Fibroblast of peridontal ligament (primary cell): ENCODE data around the gene SQSTM1.
"Not testable (repeated sequence)": the region's sequence is repeated elsewhere in the genome, so short reads cannot be mapped to it uniquely, and the experiment has no call there.

ENCODE experiments used
- DNase-seq: peaks from one replicate; pipeline ENCODE4 v3.0.0-alpha.2; 2010; ENCODE audit errors: extremely low read depth

Gene SQSTM1

DNA sequence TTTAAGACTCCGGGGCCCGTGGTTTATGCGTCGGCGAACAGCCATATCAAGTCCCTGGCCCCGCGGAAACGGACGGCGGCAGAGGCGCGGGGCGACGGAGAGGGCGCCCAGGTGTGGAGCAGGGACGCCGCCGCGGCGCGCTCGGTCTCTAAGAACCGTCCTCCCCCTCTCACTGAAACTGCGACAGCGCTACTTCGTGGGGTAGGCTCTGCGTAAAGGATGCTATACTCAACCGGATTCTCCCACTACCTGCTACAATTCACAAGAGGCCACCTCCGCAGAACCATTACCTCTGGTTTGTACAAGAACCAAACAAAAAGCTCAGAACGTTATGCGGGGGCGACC is 37.5 kb downstream of the SQSTM1 start:
- no peak for DNase-seq

DNA sequence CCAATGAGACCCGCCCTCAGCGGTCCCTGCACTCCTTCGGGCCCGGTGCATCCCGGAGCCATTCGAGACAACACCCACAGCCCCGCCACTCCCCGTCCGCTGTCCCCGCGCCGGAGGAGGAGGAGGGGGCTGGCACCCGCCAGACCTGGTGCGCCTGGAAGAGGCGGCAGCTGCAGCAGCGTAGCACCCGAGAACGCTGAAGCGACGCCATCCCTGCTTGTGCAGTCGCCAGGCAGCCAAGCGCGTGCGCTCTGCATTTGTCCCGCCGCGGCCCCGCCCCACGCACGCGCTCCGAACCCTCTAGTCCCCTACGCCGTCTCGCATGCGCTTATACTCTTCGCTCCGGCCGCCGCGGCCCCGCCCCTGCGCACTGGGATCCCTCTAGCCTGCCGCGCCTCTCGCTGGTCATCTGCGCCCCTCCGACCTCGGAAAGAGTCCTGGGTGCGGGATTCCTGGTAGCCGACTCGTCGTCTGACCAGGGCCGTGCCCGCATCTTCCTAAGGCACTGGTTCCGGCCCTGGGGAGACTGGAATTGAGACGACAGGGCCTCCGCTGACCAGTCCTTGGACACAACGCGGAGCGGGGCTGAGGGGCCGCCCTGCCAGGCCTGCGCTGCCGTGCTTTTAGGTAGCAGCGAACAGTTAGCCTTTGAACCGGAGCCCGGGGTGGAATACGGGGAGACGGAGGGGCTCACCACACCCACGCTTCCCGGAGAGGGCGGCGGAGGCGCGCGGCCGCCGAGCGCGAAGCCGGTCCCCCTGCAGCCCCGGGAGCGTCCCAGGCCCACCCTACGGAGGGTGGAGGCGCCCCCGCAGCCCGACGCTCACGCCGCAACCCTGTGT is 38.1 kb downstream of the SQSTM1 start, which contains the start of gene MRNIP:
TSS of gene MRNIP (minus strand) at position 232 of the 842 bp plus-strand sequence. CDS start at position 211, 21 bp downstream.
- peak; percentile 89 for DNase-seq

DNA sequence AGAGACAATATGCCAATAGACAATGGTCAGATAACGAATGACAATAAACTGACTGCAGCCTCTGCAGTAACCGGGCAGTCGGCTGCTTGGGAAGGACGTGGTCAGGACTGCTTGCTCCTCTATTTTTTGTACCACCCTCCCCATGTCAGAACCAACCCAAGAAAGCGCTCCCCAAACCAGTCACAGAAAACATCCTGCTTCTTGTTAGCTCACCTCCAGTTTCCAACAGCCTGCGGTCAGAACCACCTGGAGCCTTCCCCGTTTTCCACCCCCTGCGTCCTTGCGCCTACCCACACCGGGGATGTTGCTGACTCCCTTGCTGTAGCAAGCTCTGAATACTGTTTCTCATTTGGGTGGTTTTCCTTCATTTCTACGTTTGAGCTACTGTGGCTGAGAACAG is 39.6 kb downstream of the SQSTM1 start:
- DNase-seq, result no peak

DNA sequence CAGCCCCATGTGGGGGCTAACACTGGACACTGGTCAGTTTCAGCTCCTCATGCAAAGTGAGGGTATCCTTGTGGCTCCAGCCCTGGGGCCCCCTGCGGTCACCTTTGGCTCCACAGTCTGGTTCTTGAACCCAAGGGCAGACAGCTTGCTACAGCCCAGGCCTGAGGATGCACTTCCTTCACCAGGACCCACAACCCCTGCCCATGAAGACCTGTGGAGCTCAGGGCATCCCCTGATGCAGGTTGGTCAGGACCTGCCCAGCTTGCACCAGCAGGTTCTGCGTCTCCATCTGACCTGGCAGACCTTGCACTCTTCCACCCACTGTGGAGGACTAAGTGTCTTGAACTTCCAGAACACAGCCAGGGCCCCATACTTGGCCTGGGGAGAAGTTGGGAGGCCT is 41.6 kb downstream of the SQSTM1 start:
- DNase-seq, result no peak

DNA sequence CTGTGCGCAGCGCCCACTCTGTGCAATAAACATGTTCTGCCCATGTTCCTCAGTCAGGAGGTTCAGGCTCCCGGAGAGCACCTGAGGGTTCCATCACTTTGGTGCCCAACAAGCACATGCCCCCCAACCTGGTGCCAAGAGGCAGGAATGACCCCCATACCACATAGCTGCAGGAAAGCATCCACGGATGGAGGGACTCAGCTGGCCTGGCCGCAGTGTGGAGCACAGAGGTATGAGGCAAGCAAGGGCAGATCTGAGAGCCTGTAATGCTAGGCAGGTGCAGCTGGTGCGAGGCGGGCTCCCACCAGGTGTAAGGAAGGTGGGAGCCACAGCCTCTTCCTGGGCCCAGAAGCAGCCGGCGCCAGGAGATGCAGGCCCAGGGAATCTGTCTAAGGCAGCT is 42.2 kb downstream of the SQSTM1 start:
- DNase-seq, result no peak

DNA sequence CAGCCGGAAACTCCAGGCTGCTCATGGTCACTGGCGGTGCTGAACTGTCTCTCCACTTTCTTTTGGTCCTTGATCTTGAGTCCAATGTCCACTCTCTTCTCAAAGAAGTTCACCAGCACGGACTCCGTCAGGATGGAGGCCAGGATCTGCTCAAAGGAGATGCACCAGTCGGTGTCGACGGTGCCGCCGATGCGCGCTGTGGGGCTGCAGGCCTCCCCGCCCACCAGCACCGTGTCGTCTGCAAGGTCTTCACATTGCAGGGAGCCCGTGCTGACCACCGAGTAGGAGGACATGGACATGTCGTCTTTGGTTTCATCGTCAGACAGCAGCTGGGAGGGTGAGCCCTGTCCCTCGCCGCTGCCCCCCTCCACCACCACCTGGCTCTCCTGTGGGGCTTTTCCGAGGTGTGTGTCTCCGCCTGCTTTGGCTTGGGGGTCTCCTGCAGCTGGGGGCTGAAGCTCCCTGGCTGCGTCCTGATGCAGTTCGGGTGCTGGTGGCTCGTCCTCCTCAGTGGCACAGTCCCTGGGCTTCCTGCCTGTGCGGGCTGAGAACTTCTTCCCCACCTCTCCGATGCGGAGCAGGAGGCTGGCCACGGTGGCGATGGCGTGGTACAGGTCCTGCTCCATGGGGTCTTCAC is 42.9 kb downstream of the SQSTM1 start:
- DNase-seq, result no peak

DNA sequence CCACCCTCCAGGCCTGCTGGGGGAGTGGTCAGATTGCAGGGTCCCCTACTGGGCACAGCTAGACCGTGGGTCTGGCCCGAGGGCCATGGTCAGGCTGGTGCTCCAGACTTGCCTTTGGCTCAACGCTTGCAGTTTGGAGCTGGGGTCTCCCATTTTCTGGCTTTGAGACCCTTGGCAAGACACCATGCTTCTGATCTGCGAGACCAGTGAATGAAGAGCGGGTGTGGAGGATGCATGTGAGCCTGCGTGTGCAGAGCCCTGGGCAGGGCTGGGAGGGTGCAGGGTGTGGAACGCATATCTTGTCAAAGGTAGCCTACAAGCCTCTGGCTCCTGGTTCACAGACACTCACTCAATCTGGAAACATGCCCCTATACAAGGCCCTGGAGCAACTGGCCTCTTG is 44.0 kb downstream of the SQSTM1 start:
- no peak for DNase-seq

DNA sequence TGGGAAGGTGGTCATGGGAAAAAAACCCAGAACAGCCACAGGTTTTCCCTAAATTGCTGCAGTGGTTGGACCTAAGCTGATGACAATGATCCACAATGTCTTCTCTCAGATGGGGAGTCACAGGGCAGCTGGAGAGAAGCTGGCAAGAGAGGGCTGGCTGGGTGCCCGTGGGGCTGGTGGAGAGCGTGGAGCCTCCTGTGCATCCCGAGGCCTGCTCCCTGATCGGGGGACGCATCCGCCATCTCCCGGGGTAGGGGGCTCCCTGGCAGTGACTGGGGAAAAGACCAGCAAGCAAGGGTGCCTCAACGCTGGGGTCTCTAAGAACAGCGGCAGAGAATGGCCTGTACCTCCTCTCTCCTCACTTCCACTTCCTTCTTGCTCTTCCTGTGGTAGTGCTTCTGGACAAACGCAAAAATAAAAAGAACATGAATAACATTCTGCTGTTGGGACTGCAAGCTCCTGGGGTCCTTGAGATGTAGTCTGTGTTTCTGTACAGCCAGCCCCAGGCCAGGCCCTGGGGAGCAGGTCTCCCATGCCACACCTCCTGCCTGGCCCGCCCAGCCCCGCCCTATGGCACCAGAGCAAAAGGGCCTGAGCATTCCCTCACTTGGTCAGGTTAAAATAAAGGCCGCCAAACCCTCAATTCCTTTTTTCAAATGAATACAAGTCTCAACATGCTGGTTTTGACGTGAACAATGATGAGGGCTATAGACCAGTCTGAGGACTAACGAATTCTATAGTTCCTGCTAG is 45.0 kb downstream of the SQSTM1 start:
- DNase-seq, result no peak

DNA sequence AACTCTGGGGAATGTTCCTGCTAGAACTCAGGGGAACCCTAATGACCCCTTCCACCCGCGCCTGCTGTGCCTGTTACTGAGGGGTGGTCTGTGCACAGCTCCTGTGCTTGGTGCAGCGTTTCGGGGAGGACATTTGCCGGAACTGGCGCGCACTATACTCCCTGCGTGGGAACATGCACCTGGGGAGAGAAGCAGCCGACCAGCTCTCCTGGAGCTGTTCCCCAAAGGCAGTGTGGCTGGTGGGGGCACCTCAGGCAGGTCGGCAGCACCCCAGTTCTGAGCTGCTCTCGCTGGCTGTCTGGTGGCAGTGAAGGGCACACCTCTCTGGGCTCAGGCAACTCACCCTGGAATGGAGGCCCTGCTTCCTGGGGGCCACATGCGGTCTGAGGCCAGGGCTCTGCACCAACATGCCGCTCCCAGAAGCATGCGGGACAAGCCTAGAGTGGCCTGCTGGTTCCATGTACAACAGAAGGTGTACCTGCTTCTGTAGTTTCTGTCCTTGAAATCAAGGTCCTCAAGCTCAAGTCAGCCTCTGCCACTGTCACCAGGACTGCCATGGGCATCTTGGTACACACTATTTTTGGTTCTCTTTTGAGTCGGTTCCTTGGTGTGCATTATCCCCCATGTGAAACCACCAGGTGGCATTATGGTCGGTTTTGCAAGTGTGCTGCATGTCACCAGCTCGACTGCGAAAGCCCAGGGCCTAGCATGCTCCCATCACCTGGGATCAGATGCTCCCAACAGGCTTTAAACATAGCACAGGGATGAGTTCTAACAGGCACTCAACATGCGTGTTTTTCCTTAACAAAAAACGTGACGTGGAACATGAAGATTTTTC is 45.8 kb downstream of the SQSTM1 start:
- no peak for DNase-seq

DNA sequence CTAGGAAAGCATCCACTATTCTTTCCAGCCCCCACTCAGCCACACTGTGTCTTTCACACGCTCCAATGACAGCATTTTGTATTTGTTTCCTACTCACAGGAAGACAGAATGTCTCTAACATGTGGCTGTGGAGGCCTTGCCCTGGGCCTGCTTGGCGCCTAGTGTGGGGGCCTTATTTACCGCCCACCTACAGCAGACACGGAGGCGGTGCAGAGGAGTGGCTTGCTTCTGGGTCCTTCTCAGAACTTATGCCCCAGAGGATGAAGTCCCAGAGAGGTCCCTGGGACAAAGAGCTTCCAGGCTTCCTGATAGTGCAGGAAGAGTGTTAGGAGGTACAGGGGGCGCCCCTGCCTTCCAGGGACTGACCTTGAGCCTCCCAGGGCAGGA is 46.4 kb downstream of the SQSTM1 start:
- DNase-seq, result no peak

DNA sequence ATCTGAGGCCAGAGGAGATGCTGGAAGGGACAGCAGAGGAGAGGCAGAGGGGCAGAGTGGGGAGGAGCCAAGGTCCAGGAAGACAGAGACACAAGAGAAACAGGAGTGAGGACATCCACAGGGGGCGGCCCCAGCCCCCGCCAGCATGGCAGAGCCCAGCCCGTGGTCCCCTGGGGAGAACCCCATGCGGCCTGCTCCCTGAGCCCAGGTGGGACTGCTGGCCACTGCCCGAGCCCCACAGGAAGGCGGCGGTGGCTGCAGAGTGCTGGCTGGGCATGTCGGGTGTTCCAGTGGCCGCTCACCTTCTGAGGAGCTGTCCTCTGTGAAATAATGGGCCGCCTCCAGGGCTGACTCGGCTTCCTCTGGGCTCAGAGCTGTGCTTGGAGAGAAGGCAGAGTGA is 46.8 kb downstream of the SQSTM1 start:
- DNase-seq, result no peak

DNA sequence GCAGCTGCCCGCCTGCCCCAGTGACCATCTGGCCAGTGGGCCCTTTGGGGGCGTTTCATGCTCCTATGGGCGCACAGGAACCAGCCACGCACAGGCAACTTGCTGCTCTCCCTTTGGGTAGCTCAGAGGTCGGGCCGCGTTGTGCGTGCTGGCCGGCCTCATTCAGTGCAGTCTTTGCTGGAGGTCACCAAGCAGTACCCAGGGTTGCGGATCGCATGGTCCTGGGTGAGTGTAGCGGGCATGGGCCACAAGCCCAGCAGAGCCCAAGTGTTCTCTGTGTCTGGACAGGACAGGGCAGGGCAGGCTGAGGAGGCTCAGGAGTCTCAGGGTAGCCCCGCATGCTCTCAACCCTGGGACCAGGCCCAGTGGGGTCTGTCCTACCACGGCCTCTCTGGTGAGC is 47.8 kb downstream of the SQSTM1 start:
- DNase-seq, result no peak

DNA sequence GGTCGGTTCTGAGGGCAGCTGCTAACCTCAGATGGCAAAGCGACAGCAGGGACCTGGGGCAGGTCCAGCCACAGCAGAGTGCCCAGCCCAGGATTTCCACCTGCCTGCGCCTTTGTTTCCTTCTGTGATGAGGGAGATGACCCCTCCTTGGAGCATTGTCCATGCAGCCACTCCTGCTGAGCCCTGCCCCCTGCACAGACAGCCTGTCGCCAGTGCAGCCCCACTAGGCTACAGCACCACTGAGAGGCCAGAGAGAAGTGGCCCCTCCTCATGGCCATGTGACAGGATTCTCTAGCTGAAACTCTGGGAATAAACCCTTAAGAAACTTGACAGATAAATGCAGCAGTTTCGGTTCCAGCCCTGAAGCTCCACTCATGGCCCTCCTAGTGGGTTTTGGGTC is 48.4 kb downstream of the SQSTM1 start:
- no peak for DNase-seq

DNA sequence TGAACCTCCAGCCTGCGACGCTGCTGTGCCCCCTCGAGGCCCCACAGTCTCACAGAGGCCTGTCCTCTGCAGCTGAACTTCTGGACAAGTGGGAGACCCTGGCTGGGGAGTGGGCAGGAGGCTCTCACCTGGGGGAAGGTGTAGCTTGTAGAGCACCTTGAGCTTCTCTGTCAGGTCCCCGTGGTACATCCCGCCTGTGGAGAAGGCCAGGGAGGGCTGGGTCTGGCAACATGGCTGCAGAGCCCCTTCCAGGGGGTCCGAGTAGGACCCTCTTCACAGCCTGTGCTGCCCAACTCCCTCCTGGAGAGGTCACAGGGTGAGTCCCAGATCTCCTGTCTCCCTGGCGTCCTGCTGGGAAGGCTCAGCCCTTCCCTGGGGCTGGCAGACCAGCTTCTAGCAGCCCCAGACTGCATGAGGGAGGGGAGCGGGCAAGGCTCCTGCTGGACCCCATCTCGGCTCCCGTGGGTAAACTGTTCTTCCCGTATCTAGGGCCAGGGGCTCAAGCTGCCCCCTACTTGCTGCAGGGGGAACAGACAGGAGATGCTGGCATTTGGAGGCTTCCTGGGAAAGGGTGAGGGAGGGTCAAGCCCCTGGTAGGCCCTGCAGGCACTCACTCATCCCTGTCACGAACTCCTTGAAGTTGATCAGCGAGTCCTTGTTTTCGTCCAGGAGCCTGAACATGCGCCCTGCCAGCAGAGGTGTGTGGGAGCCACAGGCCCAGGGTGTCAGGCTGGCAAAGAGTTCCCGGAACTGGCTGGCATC is 49.1 kb downstream of the SQSTM1 start:
- no peak for DNase-seq

DNA sequence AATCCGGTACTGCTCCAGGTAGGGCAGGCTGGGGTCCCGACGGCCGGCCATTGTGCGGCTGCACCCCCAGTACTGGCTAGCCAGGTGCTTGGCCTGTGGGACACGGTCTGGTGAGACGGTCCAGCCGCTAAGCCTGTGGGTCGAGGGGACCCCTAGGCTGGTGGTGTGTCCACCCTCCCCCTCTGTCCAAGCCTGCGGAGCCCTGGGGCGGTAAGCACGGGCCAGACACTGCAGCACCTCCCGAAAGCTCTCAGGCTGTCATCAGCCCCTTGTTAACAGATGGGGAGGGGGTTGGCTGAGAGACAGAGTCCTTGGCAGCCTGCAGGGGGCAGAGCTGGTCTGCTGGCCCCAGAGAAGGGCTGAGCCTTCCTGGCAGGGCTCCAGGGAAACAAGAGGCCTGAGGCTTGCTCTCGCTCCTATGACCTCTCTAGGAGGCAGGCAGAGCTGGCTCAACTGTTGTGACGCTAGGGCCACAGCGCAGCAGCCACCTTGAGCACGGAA is 49.7 kb downstream of the SQSTM1 start:
- DNase-seq, result peak; percentile 32

DNA sequence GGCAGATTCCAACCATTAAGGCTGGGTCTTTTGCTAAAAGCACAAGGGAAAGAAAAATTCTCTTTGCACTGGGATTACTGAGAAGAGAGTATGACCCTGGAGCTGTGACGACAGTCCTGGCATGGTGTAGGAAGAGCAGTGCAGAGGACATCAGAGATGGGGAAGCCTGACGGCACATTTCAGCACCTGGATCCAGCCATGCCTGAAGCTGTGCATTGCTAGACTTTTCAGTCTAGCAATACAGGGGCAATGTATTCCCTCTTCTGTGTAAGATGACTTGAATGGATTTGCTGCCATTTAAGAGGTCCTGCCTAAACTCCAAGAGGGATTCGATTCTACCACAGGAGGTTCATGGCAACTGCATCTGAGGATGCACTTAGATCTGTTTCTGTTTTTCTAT is 50.2 kb downstream of the SQSTM1 start:
- no peak for DNase-seq

DNA sequence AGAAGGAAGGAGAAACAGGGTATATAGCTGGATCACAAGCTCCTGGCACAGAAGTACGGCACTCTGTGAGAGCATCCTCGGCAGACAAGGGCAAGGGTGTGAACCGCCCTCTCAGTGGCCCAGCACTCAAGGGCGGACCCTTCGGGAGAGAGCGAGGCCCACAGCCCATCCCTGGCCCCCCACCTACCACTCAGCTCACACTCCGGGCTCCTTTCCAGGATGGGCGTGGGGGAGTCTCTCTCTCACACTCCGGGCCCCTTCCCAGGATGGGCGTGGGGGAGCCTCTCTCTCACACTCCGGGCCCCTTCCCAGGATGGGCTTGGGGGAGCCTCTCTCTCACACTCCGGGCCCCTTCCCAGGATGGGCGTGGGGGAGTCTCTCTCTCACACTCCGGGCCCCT is 50.8 kb downstream of the SQSTM1 start:
- DNase-seq, result not testable (repeated sequence)

DNA sequence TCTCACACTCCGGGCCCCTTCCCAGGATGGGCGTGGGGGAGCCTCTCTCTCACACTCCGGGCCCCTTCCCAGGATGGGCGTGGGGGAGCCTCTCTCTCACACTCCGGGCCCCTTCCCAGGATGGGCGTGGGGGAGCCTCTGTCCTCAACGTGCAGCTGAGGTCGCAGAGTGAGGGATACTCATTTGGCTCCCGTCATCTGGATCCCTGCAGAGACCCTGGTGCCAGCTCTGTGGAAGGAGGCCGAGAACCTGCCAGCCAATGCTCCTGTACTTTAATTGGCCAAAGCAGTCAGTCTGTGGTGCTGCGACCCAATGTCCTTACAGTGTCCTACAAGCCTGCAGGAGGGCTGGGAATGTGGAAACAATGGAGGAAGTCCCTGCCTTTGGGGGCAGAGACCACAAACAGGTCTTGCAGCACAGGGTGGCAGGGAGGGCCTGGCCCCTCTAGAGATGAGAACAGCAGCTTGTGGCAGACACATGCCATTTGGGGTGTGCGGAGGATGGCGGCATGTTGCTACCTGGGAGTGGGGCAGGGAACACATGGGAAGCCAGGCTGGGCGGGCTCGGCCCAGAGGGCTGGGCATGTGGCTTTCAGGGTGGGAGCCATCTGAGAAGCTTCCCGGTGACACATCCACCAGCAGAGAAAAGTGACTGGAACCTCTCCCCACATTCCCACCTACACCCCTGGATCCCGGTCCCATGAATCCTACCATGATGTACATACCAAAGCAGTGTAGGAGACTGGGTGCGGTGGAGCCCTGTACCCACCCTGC is 51.5 kb downstream of the SQSTM1 start:
- no peak for DNase-seq

DNA sequence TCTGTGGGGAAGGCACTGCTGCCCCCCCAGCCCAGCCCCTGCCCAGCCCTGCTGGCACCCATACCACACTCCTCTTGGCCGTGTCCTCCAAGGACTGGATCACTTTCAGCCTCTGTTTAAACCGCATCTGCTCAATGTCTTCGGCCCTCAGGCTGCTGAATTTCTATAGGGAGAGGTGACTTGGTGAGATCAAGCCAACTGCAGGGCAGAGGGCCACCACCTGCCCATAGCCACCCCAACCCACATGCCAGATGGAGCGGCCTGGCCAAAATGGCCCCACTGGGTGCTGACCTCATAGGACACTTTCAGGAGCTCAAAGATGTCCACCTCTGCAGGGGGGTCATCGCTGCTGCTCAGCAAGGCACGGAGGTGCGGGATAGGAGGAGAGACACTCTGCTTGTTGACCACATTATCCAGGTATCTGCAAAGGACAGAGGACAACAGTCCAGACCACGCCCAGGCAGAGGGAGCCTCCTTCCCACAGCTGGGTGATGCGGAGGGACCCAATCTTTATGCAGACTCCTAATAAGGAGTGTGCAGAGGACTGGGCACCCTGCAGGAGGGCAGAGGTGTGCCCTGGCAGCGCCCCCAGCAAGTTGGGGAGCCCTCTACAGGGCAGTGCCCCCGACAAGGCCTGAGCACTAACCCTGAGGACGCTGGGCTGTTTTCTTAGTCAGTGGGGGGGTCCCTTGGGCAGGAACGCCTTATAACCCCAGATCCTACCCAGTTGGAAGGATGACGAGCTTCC is 52.3 kb downstream of the SQSTM1 start:
- DNase-seq, result no peak
